Tibial nerve (tissue), 4 donors: Measurements from ENCODE around the gene STRA8.

ENCODE experiments used
- EP300 ChIP-seq, 2 donors: sonication (generic); formaldehyde crosslinking; IDR thresholded peaks; one replicate each; pipeline ENCODE4 v1.6.1; 2017; ENCODE audit warnings: antibody characterized with exemption in 2 of 2, mild to moderate bottlenecking in 1 of 2
- TF ChIP-seq, protein P1 (sequence below), 5 experiments: fragments of 200-600 bp in 3 of 5; fragments of 450-650 bp in 2 of 5; sonication (generic) in 3 of 5; IDR thresholded peaks; one replicate each; pipeline ENCODE4 v1.5.1; 2016 to 2019; ENCODE audit warnings: antibody characterized with exemption in 5 of 5, mild to moderate bottlenecking in 3 of 5, moderate library complexity in 2 of 5

GRCh38 chr7:135274495-135275268 is 41.0 kb downstream of the STRA8 start:
- TF ChIP-seq EP300 (IDR thresholded peaks at IDR 0.05): no peak
- TF ChIP-seq, protein P1, sequence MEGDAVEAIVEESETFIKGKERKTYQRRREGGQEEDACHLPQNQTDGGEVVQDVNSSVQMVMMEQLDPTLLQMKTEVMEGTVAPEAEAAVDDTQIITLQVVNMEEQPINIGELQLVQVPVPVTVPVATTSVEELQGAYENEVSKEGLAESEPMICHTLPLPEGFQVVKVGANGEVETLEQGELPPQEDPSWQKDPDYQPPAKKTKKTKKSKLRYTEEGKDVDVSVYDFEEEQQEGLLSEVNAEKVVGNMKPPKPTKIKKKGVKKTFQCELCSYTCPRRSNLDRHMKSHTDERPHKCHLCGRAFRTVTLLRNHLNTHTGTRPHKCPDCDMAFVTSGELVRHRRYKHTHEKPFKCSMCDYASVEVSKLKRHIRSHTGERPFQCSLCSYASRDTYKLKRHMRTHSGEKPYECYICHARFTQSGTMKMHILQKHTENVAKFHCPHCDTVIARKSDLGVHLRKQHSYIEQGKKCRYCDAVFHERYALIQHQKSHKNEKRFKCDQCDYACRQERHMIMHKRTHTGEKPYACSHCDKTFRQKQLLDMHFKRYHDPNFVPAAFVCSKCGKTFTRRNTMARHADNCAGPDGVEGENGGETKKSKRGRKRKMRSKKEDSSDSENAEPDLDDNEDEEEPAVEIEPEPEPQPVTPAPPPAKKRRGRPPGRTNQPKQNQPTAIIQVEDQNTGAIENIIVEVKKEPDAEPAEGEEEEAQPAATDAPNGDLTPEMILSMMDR (IDR thresholded peaks at IDR 0.05): peak; percentile 70 to 92 (median 80)
